Retinal pigment epithelial cell (primary cell): ENCODE data around the gene ATXN7L1.

Source experiments
- DNase-seq: peaks from one replicate; pipeline ENCODE4 v3.0.0-alpha.2; 2010; ENCODE audit warnings: low read depth
- H3K4me3 ChIP-seq: 2 replicates; pipeline ENCODE4 v1.5.1; 2011; ENCODE audit warnings: mild to moderate bottlenecking, low read length, control low read depth, moderate library complexity
- CTCF ChIP-seq: conservative IDR thresholded peaks from 2 replicates; pipeline ENCODE4 v1.5.1; 2011; ENCODE audit warnings: low read depth, low read length, control low read depth, inconsistent platforms

ATXN7L1 gene

GRCh38 chr7:105768117-105768516 is 108.3 kb downstream of the ATXN7L1 start:
- no peak for DNase-seq
- no peak for TF ChIP-seq CTCF
- H3K4me3 ChIP-seq = no peak overlapping the region

GRCh38 chr7:105766421-105767073 is 109.9 kb downstream of the ATXN7L1 start:
- DNase-seq = no peak
- TF ChIP-seq CTCF = no peak
- H3K4me3 ChIP-seq = no peak overlapping the region

- no peak overlapping the region for H3K4me3 ChIP-seq
- TF ChIP-seq CTCF = no peak
- DNase-seq = no peak
These were observed 110.6 kb downstream of the ATXN7L1 start for GRCh38 chr7:105765846-105766245.

- H3K4me3 ChIP-seq = no peak overlapping the region
- no peak for DNase-seq
- no peak for TF ChIP-seq CTCF
These were observed 111.9 kb downstream of the ATXN7L1 start for GRCh38 chr7:105764506-105764905.

- no peak for DNase-seq
- no peak overlapping the region for H3K4me3 ChIP-seq
- TF ChIP-seq CTCF = no peak
These were observed 115.6 kb downstream of the ATXN7L1 start for GRCh38 chr7:105760551-105761447.

- DNase-seq = no peak
- no peak overlapping the region for H3K4me3 ChIP-seq
- peak; percentile 62 for TF ChIP-seq CTCF
These were observed 116.5 kb downstream of the ATXN7L1 start for GRCh38 chr7:105759670-105760550.
